SK-N-MC (cell line): Measurements from ENCODE around the gene NEK7.
"Not testable (repeated sequence)": the region's sequence is repeated elsewhere in the genome, so short reads cannot be mapped to it uniquely, and the experiment has no call there.

ENCODE experiments used
- EZH2 ChIP-seq: fragments of 200-600 bp; sonication (generic); IDR thresholded peaks from one replicate; pipeline ENCODE4 v1.6.1; 2017; ENCODE audit warnings: antibody characterized with exemption
- POLR2AphosphoS5 ChIP-seq: IDR thresholded peaks from 2 replicates; pipeline ENCODE4 v1.6.1; 2012; ENCODE audit warnings: mild to moderate bottlenecking, low read depth, low read length, borderline replicate concordance

DNA sequence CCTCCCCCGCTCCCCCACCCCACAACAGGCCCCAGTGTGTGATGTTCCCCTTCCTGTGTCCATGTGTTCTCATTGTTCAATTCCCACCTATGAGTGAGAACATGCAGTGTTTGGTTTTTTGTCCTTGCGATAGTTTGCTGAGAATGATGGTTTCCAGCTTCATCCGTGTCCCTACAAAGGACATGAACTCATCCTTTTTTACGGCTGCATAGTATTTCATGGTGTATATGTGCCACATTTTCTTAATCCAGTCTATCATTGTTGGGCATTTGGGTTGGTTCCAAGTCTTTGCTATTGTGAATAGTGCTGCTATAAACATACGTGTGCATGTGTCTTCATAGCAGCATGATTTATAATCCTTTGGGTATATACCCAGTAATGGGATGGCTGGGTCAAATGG, 70.2 kb downstream of the NEK7 start:
- TF ChIP-seq POLR2AphosphoS5, EZH2: not testable (repeated sequence)
